ENCODE data around the gene NTRK2. TPM values are rescaled to one million over a fixed set of nuclear protein-coding genes. Genes with fewer than 3 reads are reported as not detected.

NTRK2 gene
- total RNA-seq, 4 donors from 2014 or later: 9.5 to 19.5 (median 12.3) TPM

DNA sequence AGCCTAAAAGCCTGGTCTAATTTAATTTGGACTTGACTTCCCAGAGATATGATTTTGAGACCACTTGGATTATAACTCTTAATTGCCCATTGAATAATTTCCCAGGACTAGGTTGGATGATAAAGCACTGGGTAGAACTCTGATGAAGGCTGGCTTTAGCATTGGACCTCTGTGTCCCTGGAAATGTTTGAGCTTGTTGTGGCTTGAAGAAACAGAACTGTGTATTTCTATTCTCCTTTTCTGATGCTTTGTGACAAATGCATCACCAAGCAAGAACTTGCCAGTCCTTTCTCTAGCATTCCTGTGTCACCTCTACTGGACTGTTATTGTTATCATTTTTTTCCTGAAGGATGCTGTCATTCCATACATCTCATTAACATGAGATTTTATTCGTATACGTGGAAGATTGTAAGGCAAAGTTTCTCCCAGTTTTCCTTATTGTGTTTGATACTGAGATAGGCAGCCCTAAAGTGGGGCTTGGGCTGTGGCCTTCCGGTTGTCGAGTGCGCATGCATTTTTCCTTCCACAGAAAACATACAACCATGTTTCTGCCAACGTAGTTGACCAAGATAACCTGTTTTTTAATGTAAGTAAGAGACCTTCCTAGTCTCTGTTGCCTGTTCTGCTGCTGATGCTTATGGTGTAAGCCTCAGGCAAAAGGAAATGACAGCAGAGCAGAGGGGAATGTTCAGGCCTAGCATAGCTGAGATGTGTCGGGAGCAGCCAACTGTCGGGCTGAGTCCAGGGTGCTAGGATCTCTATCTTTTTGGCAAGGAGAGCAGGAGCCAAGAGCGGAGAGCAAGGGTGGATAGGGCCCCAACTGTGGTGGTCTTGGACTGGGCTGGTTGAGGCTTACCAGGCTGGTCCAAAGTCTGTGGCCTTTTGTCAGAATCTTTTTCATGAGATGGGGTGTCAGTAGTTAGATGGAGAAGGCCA is 2.3 kb downstream of the NTRK2 start:
- Histone ChIP-seq H3K27me3 (peaks cover 17% of the 10 kb centered on the region), H3K4me3 (peak overlapping the region; percentile 72), H3K36me3 (no peaks in the 10 kb centered on the region), H3K27ac (peak overlapping the region; percentile 24), H3K4me1 (peaks cover 54% of the 10 kb centered on the region), H3K9me3 (no peaks in the 10 kb centered on the region)
- 55% methylated on average over 9 of the region's 9 CpGs for WGBS
- TF ChIP-seq CTCF (IDR thresholded peaks at IDR 0.05): no peak
- no peak for TF ChIP-seq POLR2AphosphoS5 (IDR thresholded peaks at IDR 0.05)
- DNase-seq (ENCODE audit: low spot score in 2 of 2): no peak

GRCh38 chr9:84673806-84674205 is 4.3 kb downstream of the NTRK2 start:
- Histone ChIP-seq H3K27ac (no peak overlapping the region), H3K4me3 (no peak overlapping the region), H3K27me3 (peaks cover 15% of the 10 kb centered on the region), H3K36me3 (no peaks in the 10 kb centered on the region), H3K4me1 (peaks cover 42% of the 10 kb centered on the region), H3K9me3 (no peaks in the 10 kb centered on the region)
- DNase-seq (ENCODE audit: low spot score in 2 of 2): no peak
- TF ChIP-seq EP300 (IDR thresholded peaks at IDR 0.05) (no peak), POLR2AphosphoS5 (IDR thresholded peaks at IDR 0.05) (no peak), CTCF (IDR thresholded peaks at IDR 0.05) (no peak), POLR2A (IDR thresholded peaks at IDR 0.05) (no peak)
- WGBS: 43% methylated on average over 4 of the region's 4 CpGs

- TF ChIP-seq POLR2AphosphoS5 (IDR thresholded peaks at IDR 0.05) (no peak), POLR2A (IDR thresholded peaks at IDR 0.05) (no peak), EP300 (IDR thresholded peaks at IDR 0.05) (no peak), CTCF (IDR thresholded peaks at IDR 0.05) (no peak)
- Histone ChIP-seq H3K27me3 (no peaks in the 10 kb centered on the region), H3K36me3 (no peaks in the 10 kb centered on the region), H3K9me3 (no peaks in the 10 kb centered on the region), H3K4me1 (peaks cover 12% of the 10 kb centered on the region), H3K27ac (no peak overlapping the region), H3K4me3 (no peak overlapping the region)
- DNase-seq (ENCODE audit: low spot score in 2 of 2): no peak
- WGBS: 82% methylated on average over 5 of the region's 5 CpGs
Measured at GRCh38 chr9:84677080-84677479, 7.6 kb downstream of the NTRK2 start.

DNA sequence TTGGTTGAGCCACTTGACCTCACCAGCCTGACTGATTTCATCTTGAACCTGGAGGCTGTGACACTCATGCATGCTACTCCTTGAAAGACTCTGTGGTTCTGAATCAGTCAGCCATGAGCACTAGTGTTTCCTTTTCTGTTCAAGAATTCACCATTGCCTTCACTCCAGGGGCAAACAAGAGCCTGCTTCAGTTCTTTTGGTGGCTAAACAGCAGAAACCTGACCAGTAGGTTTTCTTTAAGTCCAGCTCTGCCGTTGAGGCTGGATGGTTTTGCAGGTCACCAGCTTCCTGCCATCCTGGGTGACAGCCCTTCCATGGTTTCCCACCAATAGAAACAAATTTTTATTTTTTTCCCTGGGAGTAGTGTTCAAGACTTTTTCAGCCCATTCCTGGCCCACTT is 10.0 kb downstream of the NTRK2 start:
- Histone ChIP-seq H3K4me3 (no peak overlapping the region), H3K36me3 (no peaks in the 10 kb centered on the region), H3K4me1 (peaks cover 3% of the 10 kb centered on the region), H3K9me3 (no peaks in the 10 kb centered on the region), H3K27me3 (no peaks in the 10 kb centered on the region), H3K27ac (no peak overlapping the region)
- DNase-seq (ENCODE audit: low spot score in 2 of 2): no peak
- 82% methylated on average over 1 of the region's 1 CpG for WGBS
- TF ChIP-seq EP300 (IDR thresholded peaks at IDR 0.05) (no peak), POLR2A (IDR thresholded peaks at IDR 0.05) (no peak), POLR2AphosphoS5 (IDR thresholded peaks at IDR 0.05) (no peak)

GRCh38 chr9:84681516-84682285 is 12.2 kb downstream of the NTRK2 start:
- Histone ChIP-seq H3K9me3 (no peaks in the 10 kb centered on the region), H3K36me3 (no peaks in the 10 kb centered on the region), H3K4me1 (no peaks in the 10 kb centered on the region), H3K27me3 (no peaks in the 10 kb centered on the region), H3K27ac (no peak overlapping the region), H3K4me3 (no peak overlapping the region)
- no peak for TF ChIP-seq EP300 (IDR thresholded peaks at IDR 0.05)
- no peak for TF ChIP-seq POLR2AphosphoS5 (IDR thresholded peaks at IDR 0.05)
- no peak for TF ChIP-seq CTCF (IDR thresholded peaks at IDR 0.05)
- no peak for TF ChIP-seq POLR2A (IDR thresholded peaks at IDR 0.05)
- no peak for DNase-seq (ENCODE audit: low spot score in 2 of 2)
- WGBS: 93% methylated on average over 6 of the region's 6 CpGs

Measured in suprapubic skin (tissue), 4 donors.